Stimulated activated naive CD8-positive, alpha-beta T cell treated with anti-CD3 and anti-CD28 coated beads, Interleukin-15, amount 100 ng/mL, for 72 hours (primary cell): ENCODE data around the gene ALOX15.
"Not testable (repeated sequence)": the region's sequence is repeated elsewhere in the genome, so short reads cannot be mapped to it uniquely, and the experiment has no call there.

Experiments used
- ATAC-seq: fragments of 150-1000 bp; cut with Tn5 transposase; 2 replicates; pipeline ENCODE4 v1.10.0; 2021; ENCODE audit warnings: mild to moderate bottlenecking, moderate library complexity
- DNase-seq, 2 donors: peaks; one replicate each; pipeline ENCODE4 v3.0.0; 2021 to 2022
- H3K27ac Mint-ChIP-seq, 2 donors: one replicate each; pipeline ENCODE4 v1.8.0; 2022; ENCODE audit warnings: mild to moderate bottlenecking in 2 of 2, mixed read lengths in 2 of 2, moderate library complexity in 2 of 2
- H3K27me3 Mint-ChIP-seq: one replicate; pipeline ENCODE4 v1.8.0; 2022; ENCODE audit warnings: mixed read lengths
- H3K4me1 Mint-ChIP-seq: one replicate; pipeline ENCODE4 v1.8.0; 2022; ENCODE audit warnings: mild to moderate bottlenecking, mixed read lengths
- H3K4me3 Mint-ChIP-seq, 2 donors: one replicate each; pipeline ENCODE4 v1.8.0; 2022; ENCODE audit warnings: mild to moderate bottlenecking in 2 of 2, mixed read lengths in 2 of 2, moderate library complexity in 1 of 2
- H3K9me3 Mint-ChIP-seq, 2 donors: one replicate each; pipeline ENCODE4 v1.8.0; 2022; ENCODE audit warnings: mixed read lengths in 2 of 2

ALOX15 gene

GRCh38 chr17:4609761-4610160, 31.7 kb downstream of the ALOX15 start:
- DNase-seq, result no peak
- Mint-ChIP-seq H3K27me3 (peaks cover 36% of the 10 kb centered on the region), H3K27ac (no peak overlapping the region), H3K4me1 (peaks cover 5% of the 10 kb centered on the region), H3K4me3 (no peak overlapping the region), H3K9me3 (no peaks in the 10 kb centered on the region)
- no peak for ATAC-seq

DNA sequence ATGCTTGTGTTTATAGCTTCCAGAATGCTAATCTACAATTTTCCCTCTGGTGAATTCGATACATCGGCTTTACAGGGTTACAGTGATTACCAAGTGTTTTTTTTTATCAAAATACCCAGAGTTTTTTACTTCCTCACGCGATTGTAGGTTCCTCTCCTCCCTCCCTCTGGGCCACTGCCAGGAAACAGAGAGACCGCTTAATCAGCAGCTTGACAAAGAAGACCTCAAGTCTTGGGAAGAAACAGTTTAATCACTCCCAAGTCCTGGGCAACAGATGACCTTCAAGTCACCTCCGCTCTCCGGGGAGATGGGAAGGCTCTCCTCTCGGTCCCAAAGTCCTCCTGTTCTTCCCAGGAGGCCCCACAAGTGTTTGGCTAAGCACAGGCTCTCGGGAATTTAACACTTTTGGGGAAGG, 33.7 kb downstream of the ALOX15 start:
- Mint-ChIP-seq H3K4me1 (peaks cover 5% of the 10 kb centered on the region), H3K27ac (no peak overlapping the region), H3K9me3 (no peaks in the 10 kb centered on the region), H3K4me3 (no peak overlapping the region), H3K27me3 (peaks cover 36% of the 10 kb centered on the region)
- ATAC-seq (no peak), DNase-seq (no peak)

DNA sequence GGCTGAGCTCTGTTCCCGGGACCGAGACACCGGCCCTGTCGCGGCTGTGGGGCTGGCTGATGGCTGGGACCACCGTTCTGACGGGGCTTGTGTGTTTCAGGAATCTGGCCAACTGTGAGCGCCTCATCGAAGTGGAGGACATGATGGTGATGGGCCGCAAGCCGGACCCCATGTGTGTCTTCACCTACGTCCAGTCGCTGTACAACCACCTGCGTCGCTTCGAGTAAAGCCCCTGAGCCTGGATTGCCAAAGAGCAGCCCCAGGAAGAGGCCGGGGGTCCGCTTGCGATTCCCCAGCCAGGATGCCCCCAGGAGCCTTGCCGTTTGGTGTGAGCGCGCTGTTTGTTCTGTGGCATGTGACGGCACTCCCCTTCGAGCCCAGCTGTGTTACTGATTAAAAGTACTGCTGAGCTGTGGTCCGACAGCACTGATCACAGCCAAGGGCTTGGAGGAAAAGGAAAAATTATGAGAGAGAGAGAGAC, 34.2 kb downstream of the ALOX15 start:
- Mint-ChIP-seq H3K4me3 (no peak overlapping the region), H3K9me3 (no peaks in the 10 kb centered on the region), H3K27me3 (peaks cover 36% of the 10 kb centered on the region), H3K27ac (no peak overlapping the region), H3K4me1 (peaks cover 5% of the 10 kb centered on the region)
- ATAC-seq (no peak), DNase-seq (no peak)

DNA sequence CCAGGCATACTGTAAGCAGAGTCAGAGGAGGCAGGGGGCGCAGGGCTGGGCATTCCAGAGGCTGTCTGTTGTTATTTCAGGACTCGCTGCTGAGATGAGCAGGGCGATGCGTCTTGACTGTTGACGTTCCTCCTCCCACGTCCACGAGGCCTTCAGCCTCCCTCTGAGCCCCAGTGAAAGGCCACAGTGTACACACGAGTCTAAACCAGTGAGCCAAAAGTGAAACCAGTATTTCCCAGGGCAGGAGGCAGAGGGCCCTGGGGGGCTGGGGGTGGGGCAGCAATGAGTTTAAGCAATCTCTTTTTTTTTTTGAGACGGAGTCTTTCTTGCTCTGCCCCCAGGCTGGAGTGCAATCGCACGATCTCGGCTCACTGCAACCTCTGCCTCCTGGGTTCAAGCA, 35.7 kb downstream of the ALOX15 start:
- Mint-ChIP-seq H3K9me3 (no peaks in the 10 kb centered on the region), H3K4me1 (peaks cover 5% of the 10 kb centered on the region), H3K27me3 (peaks cover 36% of the 10 kb centered on the region), H3K4me3 (no peak overlapping the region), H3K27ac (peak overlapping the region in 1 of 2 donors; percentile 27)
- DNase-seq (no peak), ATAC-seq (no peak)

GRCh38 chr17:4604736-4605135, 36.7 kb downstream of the ALOX15 start:
- not testable (repeated sequence) for H3K9me3 Mint-ChIP-seq, ATAC-seq

GRCh38 chr17:4604111-4604644, 37.3 kb downstream of the ALOX15 start:
- Mint-ChIP-seq H3K4me3 (no peak overlapping the region), H3K4me1 (peaks cover 5% of the 10 kb centered on the region), H3K9me3 (no peaks in the 10 kb centered on the region), H3K27ac (no peak overlapping the region), H3K27me3 (peaks cover 29% of the 10 kb centered on the region)
- DNase-seq (no peak), ATAC-seq (no peak)

More at GRCh38 chr17:4604736-4605135, 36.7 kb downstream of the ALOX15 start:
- H3K27me3 Mint-ChIP-seq, result peaks cover 29% of the 10 kb centered on the region
- H3K27ac Mint-ChIP-seq, DNase-seq, H3K4me1 Mint-ChIP-seq, H3K4me3 Mint-ChIP-seq: not testable (repeated sequence)

- Mint-ChIP-seq H3K27me3 (peaks cover 17% of the 10 kb centered on the region), H3K4me1 (no peaks in the 10 kb centered on the region), H3K27ac (no peak overlapping the region), H3K4me3 (no peak overlapping the region), H3K9me3 (no peaks in the 10 kb centered on the region)
- no peak for ATAC-seq
- no peak for DNase-seq
Measured at GRCh38 chr17:4602041-4602440, 39.4 kb downstream of the ALOX15 start.

- Mint-ChIP-seq H3K27ac (no peak overlapping the region), H3K9me3 (no peaks in the 10 kb centered on the region), H3K27me3 (peaks cover 19% of the 10 kb centered on the region), H3K4me3 (no peak overlapping the region), H3K4me1 (no peaks in the 10 kb centered on the region)
- DNase-seq, result no peak
- no peak for ATAC-seq
Measured at GRCh38 chr17:4601326-4601725, 40.2 kb downstream of the ALOX15 start.

- H3K27ac Mint-ChIP-seq, result no peak overlapping the region
- no peaks in the 10 kb centered on the region for H3K9me3 Mint-ChIP-seq
- no peaks in the 10 kb centered on the region for H3K4me1 Mint-ChIP-seq
- DNase-seq (no peak), ATAC-seq (no peak)
- H3K4me3 Mint-ChIP-seq, result no peak overlapping the region
- peaks cover 19% of the 10 kb centered on the region for H3K27me3 Mint-ChIP-seq
Measured at GRCh38 chr17:4600563-4600962, 40.9 kb downstream of the ALOX15 start.

GRCh38 chr17:4599505-4600281, 41.8 kb downstream of the ALOX15 start:
- no peak for DNase-seq
- ATAC-seq, result no peak
- Mint-ChIP-seq H3K27me3 (peaks cover 28% of the 10 kb centered on the region), H3K4me1 (peaks cover 7% of the 10 kb centered on the region), H3K27ac (no peak overlapping the region), H3K9me3 (no peaks in the 10 kb centered on the region), H3K4me3 (no peak overlapping the region)

DNA sequence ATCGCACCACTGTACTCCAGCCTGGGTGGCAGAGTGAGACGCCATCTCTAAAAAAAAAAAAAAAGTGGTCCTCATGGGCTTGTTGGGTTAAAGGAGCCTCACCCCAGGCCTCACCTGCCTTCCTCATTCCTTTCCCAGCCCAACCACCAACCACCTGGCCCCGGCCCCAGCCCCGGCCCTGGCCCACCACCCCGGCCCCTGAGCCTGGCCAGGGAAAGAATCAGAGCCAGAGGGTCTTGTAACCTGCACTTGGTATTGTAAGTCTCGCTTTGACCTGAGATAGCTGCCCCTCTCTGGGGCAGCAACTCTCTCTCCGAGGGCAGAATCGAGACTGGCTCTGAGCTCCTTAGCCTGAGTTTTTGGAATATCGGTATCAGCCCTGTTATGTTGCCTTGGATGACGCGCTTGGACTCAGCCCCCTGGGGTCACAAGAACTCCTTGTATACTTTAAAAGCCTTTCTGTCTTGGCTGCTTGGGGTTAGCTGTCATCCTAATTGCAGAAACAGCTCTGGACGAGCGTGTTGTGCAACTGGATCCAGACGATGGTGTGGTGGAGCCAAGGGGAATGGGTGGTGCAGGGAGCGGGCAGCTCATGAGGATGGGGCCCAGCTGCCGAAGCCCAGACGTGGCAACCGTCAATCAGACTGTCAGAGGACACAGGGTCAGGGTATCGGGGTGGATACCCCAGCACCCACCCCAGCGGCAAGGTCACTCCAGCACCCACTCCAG, 42.5 kb downstream of the ALOX15 start:
- Mint-ChIP-seq H3K4me1 (peaks cover 7% of the 10 kb centered on the region), H3K27me3 (peaks cover 30% of the 10 kb centered on the region), H3K27ac (no peak overlapping the region), H3K9me3 (no peaks in the 10 kb centered on the region), H3K4me3 (no peak overlapping the region)
- DNase-seq, result no peak
- ATAC-seq, result no peak

DNA sequence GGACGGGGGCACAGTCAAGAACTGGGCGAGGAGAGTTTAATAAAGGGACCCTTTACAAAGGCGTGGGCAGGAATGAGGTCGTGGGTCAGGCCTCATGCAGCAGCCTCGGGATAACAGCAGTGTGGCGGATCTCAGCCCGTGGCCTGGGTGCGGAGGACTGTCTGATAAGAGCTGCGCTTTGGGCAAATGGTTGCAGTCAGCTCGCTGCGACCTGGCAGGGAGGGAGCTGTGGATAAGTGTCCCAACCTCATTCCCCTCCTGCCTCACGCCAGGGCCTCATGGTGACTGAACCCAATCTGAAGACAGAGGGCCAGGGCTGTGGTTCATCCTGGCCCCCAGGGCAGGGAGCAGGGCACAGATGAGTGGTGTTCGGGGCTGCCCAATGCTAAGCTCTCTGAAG, 43.5 kb downstream of the ALOX15 start:
- H3K27ac Mint-ChIP-seq, result no peak overlapping the region
- ATAC-seq (no peak), DNase-seq (no peak)
- H3K27me3 Mint-ChIP-seq, result peaks cover 37% of the 10 kb centered on the region
- peaks cover 7% of the 10 kb centered on the region for H3K4me1 Mint-ChIP-seq
- no peak overlapping the region for H3K4me3 Mint-ChIP-seq
- H3K9me3 Mint-ChIP-seq, result no peaks in the 10 kb centered on the region

- Mint-ChIP-seq H3K27me3 (peaks cover 37% of the 10 kb centered on the region), H3K27ac (no peak overlapping the region), H3K4me1 (peaks cover 7% of the 10 kb centered on the region), H3K9me3 (no peaks in the 10 kb centered on the region), H3K4me3 (no peak overlapping the region)
- ATAC-seq, result no peak
- DNase-seq, result no peak
Measured at GRCh38 chr17:4596636-4597380, 44.7 kb downstream of the ALOX15 start.

DNA sequence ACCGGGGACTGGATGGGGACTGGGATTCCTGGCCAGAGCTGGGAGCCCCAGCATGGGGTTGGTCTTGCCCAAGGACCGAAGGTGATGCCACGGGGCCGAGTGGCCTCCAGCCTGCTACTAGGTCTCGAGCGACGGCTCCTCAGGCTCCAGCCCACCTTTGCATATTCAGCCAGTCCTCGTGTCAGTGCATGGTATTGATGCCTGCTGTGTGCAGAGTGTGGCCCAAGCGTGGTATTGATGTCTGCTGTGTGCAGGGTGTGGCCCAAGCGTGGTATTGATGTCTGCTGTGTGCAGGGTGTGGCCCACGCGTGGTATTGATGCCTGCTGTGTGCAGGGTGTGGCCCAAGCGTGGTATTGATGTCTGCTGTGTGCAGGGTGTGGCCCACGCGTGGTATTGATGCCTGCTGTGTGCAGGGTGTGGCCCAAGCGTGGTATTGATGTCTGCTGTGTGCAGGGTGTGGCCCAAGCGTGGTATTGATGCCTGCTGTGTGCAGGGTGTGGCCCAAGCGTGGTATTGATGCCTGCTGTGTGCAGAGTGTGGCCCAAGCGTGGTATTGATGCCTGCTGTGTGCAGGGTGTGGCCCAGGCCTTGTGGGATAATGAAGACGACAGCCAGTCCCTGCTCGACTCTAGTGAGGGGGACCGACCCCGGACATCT, 45.7 kb downstream of the ALOX15 start:
- peak; percentile 4 for ATAC-seq
- not testable (repeated sequence) for DNase-seq, H3K27ac Mint-ChIP-seq, H3K9me3 Mint-ChIP-seq, H3K4me3 Mint-ChIP-seq, H3K4me1 Mint-ChIP-seq
- H3K27me3 Mint-ChIP-seq, result peaks cover 40% of the 10 kb centered on the region
